Stimulated activated CD4-positive, alpha-beta T cell treated with anti-CD3 and anti-CD28 coated beads, TNF-alpha, amount 100 ng/mL, for 4 hours (primary cell): Measurements from ENCODE around the gene SMAD7.

ENCODE experiments used
- DNase-seq, 3 experiments: peaks; one replicate each; pipeline ENCODE4 v3.0.0-alpha.2; 2020; ENCODE audit warnings: low read depth in 3 of 3

Gene SMAD7

DNA sequence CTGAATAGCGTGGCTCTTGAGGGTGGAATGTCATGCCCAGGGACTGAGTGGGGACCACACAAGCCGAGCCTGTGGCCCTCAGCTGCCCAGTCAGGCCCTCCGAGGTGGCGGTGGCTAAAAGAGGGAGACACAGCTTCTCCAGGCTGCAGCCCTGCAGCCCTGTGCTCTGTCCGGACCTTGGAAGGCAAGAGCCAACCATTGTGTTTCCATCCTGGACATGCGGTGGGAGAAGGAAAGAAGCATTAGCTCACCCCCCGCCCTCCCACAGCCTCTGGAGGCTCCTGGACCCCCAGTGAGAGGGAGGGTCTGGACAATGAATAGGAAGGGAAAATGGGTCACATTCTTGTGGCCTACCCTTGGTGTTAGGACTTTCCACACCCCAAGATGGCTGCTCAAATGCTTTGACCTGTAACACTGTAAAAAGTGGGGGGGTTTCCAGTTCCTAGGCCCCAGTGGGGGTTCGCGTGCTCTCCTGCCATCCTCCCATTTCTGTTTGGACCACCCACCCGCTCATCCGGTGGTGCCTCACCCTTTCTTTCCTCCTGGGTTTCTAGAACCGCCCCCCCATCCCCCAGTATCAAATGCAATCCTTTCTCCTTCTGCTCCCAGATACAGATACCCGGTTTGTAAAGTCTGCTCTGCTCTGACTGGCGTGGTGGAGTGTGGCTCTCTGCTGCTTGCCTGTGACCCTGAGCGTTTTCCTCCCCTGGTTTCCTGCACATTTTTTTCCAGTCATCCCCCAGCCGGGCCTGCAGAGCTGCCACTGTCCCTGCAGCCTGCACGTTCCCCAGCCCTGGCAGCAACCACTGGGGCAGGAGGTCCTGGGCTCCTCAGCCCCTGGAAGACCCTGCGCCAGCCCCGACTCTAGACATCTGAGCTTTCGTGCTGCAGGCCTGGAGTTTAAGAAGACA, 36.3 kb upstream of the SMAD7 start:
- DNase-seq: no peak

DNA sequence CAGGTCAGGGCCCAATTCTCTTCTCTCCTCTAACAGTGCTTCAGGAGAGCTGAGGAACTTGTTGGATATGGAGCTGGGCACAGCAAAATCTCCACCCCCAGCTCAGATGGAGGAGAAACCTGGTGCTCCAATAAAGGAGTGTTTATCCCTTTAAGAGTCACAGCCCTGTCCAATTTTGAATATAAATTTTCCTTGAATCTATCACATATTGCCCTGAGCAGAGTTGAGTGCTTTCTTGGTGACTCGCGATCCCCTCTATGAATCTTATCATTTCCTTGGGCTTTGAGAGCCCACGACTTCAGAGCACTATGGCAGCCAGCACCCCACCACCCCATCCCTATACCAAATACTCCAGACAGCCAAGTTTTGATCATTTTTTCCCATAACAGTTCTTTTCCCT, 34.4 kb upstream of the SMAD7 start:
- DNase-seq: no peak

DNA sequence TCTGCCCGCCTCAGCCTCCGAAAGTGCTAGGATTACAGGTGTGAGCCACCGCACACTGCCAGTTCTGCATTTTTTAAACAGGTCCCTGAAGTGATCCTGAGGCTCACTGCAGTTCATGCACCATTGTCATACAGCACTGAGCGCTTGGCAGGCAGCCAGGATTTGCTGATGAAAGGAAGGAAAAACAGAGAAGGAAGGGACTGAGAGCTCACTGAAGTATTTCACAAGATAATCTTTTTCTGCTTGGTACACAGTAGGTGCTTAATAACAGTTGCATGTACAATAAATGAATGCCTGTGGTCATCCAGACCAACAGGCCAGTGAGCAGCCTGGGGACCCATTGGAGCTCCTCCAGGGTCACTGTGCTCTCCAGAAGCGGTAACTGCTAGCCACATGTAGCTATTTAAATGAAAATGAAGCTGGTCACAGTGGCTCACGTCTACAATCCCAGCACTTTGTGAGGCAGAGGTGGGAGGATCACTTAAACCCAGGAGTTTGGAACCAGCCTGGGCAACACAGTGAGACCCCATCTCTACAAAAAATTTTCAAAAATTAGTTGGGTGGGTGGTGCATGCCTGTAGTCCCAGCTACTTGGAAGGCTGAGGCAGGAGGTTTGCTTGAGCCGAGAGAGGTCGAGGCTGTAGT, 33.1 kb upstream of the SMAD7 start:
- DNase-seq: no peak

DNA sequence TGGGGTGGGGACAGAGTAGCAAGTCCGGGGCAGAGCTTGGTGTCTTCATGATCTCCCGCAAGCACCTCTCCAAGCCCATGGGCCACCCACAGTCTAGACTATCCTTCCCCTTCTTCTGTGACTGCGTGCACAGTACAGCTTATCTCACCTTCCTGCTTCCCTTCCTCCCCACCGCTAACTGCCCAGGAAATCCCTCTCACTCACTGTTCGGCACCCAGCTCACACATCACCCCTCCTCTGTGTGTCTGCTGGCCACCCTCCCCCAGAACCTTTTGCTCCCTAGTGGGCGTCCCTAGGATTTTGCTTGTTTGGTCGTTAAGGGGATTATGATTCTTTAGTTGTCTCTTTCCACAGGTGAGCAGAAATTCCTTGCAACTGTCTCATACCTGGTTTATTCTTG, 31.5 kb upstream of the SMAD7 start:
- no peak for DNase-seq

DNA sequence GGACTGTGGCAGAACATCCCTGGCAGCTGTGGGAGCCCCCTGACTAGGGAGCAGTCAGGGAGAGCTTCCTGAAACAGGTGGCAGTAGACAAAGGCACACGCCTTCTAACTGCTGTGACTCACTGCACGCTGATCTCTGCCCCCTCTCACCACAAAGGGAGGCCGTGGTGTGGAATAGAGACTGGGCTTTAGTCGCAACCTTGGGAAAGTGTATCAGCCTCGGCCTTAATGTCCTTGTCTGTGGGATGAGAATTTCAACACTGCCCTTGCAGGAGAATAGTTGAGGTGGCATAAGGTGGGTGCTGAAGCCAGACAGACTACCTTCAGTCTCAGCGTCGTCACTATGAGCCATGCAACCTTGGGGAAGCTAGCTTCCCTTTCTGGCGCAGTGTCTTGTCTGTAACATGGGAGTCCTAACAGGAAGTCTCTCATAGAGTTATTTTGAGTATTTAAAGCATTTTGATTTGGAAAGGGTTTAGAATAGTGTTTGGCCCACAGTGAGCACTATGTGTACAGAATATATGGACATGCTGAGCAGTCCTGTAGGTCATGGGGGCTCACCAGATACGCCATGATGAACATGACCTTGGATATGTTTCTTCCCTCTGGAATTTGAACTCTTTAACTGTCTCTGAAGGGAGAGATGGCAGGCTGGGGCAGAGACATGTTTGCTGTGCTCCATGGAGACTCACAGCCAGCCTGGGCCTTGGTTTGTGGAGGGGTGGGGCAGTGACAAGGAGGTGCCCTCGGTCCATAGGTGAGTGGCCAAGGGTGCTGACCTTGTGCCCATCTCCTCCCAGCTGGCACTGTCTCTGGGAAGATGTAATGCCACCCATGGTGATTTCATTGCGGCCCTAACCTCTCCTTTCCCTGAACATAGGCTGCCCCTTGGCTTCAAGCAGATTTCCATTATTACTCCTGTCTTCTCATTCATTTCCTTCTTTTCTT, 29.5 kb upstream of the SMAD7 start:
- no peak for DNase-seq

DNA sequence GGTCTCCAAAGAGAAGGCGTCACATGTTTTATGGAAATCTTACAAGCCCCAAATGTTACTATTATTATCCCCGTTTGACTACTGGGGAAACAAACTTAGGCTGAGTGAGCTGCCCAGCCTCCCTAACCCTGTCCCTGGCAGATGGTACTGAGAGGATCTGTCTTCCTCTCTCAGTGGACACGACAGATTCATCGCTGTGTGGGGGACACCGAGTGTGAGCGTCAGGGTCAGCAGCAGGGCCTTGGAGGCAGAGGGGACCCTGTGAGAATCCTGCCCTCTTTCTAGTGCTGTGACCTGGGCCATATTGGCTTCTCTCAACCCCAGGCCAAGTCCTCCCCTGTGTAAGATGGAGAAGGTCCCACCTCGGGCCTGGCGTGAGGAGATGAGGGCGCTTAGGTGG, 27.1 kb upstream of the SMAD7 start:
- DNase-seq: no peak

DNA sequence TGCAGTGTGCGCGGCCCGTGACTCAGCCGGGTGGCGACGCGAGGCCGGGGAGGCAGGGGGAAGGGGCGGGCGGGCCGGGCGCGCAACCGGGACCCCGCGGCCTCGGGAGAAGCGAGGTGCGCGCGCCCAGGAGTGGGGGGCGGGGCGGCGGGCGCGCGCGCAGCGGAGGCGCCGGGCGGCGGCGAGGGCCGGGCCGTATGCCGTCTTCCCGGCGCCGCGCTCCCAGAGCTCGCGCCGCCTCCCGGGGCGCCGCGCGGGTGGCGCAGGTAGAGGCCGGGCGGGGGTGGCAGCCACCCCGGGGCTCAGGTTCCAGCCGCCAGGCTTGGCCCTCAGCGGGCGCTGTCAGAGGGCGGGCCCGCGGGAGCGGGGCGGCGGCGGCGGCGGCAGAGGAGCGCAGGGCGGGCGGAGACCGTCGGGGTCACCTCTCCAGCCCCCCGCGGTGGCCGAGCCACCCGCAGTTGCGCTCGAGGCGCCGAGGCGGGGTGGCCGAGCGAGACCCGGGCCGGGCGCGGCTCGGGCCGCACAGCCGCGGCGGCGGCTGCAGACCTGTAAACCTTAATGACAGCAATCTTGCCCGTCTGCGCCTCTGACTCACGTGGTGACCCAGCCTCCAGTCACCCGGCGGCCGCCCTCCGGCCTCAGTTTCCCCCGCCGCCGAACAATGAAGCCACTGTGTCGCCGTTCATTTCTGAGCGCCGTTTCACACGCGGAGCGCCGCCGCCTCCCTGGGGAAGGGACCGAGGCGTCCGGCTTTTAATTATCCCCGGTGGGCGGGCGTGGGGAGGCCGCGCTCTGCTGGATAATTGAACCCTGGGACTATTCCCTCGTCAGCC, 25.3 kb upstream of the SMAD7 start:
- peak; percentile 36 to 50 (median 45) for DNase-seq

DNA sequence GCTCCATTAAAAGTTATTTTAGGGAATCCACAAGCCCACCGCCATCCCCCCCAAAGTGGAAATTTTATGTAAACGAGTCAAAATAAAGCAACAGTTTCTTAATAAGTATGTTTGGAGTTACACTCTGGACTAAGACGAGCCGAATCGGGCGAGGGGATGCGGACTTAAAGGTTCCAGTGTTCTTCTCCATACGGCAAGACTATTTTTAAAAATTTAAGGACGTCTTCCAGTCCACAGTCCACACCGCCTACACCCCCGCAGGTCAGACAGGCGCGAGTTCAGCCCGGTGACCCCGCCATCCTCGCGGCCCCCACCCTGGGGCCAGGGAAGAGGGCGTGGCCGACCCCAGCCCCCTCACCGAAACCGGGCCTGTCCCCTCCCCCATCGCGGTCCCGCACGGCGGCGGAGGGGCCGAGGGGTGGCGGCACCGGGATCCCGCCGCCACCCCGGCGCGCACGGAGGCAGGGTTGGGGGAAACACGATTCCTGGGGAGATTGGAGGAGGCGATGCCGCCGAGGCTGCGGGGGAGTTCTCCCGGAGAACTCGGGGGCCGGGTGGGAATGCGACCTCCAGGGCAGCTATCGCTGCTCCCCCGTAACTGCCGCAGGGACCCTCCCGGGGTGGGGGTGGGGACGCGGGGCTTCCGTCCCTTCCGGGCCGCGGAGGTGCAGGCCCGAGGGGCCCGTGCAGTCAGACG, 24.5 kb upstream of the SMAD7 start:
- no peak for DNase-seq

DNA sequence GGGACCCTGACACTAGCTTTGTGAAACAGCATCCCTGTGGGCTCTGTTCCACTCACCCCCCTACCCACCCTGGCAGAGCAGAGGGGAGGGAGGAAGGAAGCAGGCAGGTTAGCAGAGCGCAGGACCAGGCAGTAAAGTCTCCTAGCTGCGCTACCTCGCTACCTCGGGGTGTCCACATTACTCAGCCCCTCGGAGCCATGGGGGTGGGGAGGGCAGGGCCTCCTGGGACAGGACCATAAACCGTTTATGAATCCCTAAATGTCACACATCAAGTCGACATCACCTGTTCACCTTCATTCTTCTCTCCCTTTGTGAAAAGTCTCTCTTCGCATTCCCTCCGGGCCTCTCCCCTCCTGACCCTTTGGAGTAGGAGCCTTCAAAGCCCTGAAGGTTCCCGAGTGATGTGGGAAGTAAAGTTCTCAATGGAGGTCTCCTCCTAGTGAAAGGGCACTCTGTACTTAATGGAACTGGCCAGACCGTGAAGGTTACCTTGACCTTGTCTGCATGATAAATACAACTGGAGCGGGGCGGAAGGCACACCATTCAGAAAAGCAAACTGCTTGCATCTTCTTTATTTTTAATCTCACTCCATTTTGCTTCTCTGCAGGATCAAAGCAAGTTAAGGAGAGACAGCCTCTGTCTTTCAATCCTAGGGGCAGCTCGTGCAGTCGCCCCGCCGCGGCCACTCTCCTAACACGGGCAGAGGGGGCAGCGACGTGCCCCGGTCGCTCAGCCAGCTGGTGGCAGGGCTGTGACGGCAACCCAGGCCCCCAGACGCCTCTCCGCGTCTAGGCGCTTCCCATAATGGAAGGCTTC, 23.7 kb upstream of the SMAD7 start:
- DNase-seq: no peak

DNA sequence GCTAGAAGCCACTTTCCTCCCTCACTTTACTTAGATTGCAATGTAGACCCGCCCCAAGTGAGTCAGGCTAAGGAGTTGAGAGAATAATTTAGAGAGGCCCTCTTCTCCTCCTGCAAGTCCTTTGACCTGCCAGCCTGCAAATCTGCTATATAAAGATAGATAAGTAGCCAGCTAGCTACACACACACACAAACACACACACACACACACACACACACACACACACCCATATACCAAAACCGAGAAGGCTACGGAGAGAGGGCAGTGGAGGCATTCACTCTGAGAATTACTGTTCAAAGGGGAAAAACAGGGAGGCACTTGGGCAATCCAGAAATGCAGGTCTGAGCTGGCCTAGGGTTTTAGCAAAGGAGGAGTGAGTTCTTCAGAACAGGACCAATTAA, 23.0 kb upstream of the SMAD7 start:
- DNase-seq: no peak

DNA sequence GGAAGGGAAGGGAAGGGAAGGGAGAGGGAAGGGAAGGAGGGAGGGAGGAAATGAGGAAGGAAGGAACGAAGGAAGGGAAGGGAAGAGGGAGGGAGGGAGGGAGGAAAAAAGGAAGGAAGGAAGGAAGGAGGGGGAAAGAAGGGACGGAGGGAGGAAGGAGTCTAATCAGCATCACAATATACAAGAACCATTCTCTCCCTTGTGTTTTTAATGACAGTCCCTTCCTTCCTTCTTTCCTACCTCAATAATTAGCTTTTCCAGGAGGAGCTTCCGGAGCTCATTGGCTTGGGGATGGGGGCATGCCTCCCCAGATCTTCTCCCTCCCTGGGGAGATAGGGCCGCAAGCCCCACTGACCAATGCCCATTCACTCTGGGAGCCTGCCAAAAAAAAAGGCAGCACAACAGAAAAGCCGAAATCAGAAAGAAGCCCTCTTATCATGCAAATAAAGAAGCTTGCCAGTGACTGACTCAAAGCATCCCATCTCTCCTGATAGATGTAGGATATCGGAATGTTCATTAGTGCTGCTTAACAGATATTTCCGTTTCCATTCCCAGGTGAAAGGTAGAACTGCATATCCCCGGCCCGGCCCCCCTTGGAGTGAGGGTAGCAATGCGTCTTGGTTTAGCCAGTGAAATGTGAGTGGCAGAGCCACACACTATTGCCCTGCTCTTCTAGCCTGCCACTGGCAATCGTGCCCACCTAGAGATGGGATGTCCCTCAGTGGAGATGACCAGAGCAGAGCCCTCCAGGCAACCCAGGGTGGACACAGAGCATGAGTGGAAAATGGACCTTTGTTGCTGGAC, 17.8 kb upstream of the SMAD7 start:
- no peak for DNase-seq

DNA sequence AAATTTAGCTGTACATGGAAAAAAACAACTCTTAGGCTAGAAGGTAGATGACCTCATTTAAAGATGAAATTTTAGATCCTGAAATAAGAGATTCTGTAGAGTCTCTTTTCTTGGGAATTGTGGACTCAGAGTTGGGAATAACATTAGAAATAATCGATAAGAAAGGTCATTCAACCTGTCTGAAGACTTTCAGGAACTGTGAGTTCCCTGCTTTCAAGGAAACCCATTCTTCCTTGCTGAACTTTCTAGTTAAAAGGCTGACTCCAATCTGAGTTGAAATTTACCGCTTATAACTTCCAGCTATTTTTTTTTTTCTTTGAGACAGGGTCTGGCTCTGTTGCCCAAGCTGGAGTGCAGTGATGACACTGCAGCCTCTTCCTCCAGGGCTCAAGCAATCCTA, 16.8 kb upstream of the SMAD7 start:
- DNase-seq: no peak

DNA sequence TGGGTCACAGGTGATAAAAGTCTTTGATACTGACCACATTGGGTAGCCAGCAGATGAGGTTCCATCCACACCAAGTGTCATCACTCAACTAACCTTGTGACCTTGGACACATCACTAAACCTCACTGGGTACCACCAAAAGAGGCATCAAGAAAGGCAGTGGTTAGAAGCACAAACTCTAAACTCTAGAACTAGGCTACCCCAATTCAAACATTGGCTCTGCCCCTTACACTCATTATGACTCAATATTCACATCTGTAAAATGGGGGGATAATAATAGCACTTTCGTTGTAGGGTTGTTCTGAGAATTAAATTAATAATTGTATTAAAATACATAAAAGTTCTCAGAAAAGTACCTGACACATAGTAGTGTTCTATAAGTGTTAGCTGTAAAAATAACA, 15.8 kb upstream of the SMAD7 start:
- DNase-seq: no peak

DNA sequence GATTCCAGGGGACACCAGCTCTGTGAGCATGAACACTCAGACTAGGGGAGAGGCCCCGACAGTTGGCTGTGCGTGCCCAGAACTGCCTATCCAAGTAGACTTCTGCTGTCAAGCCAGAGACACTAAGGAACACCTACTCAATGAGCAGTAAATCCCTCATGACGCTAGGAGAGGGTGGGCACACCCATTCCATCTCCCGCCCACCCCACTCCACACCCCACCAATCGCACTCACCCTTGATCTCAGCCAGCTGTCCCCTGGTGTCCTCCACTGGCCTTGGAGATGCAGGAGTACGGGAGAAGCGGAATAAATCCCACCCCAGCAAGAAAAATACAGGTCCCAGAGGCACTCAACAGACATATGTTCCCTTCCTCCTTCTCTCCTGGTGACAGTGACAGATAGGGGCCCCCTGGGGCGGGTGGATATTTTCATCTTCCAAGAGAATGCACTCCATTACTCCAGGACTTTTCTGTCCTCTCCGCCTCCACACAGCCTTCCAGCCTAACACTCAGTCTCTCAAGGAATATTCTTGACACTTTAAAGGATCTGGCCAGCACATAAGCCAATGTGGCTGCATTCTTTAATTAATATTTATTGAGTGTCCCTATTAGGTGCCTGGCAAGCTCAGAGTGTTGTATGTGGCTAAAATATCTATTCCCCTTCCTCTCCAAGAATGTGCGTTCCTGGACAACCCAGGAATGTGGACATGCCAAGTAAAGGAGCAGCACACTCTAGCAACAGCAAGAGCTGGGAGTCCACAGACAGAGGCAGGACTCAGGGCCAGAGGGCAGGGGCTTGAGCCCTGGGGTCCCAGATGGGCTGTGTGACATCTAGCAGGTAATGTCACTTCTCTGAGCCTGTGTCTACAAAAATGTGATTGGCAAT, 13.1 kb upstream of the SMAD7 start:
- DNase-seq: no peak

DNA sequence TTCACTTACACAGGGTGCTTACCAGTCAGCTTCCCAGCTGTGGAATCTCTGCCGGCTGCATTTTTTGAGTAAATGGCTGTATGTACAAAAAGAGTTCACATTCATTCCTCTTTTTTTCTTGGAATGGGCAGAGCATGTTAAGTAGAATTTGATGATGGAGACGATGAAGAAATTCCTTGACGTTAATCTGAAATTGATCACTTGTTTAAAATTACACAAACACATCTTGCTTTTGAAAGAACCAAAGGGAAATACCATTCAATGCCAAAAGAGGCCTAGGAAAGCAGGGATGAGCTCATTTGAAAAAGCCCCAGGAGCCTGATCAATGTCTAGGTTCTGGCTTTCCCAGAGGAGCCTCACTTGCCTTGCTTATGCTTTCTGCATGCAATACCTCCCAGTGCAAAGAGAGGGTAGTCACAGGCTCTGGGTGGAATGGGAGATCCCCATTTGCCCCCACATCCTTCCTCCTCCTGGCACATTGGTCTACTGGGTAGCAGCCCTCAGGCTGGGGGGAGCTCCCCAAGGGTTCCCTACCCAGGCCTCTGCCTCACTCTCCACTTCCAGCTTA, 12.3 kb upstream of the SMAD7 start:
- DNase-seq: no peak

DNA sequence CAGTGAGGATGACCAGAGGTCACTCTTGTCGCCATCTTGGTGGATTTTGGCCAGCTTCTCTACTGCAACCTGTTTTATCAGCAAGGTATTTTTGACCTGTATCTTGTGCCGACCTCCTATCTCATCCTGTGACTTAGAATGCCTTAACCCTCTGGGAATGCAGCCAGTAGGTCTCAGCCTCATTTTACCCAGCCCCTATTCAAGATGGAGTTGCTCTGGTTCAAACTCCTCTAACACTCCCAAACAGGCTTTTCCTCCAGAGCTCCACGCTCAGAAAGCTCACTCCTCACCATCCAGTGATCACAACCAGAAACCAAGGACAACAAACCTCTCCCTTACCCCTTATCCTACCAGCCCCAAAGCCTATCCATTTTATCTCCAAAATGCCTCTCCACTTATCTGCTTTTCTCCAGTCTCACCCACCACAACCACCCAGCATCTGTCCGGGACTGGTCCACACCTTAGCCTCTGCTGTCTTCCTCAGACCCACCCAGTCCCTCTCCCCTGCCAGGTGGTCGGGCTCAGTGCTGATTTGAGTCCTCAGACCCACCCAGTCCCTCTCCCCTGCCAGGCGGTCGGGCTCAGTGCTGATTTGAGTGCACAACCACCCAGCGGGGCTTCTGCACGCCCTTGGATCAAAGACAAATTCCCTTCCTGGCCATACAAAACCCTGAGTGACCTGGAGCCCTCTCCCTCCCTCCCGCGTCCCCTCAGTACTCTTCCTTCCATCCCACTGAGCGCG, 11.7 kb upstream of the SMAD7 start:
- DNase-seq: no peak

DNA sequence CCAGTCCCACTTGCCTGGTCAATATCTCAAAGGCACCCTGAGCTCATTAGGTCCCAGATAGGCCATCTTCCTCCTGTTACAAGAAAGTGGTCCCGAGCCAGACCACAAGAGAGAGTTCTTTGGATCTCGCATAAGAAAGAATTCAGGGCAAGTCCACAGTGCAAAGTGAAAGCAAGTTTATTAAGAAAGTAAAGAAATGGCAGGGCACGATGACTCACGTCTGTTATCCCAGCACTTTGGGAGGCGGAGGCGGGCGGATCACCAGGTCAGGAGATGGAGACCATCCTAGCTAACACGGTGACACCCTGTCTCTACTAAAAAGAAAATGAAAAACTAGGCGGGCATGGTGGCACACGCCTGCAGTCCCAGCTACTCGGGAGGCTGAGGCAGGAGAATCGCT, 10.8 kb upstream of the SMAD7 start:
- DNase-seq: no peak
